GM21786 (cell line): Measurements from ENCODE around the gene SEL1L2.
"Not testable (repeated sequence)": the region's sequence is repeated elsewhere in the genome, so short reads cannot be mapped to it uniquely, and the experiment has no call there.

Source experiments
- ATAC-seq: cut with Tn5 transposase; IDR thresholded peaks from one replicate; pipeline ENCODE4 v1.9.1; 2021; ENCODE audit not compliant: unreplicated experiment

Gene SEL1L2

GRCh38 chr20:13990465-13990864 is at the start of gene SEL1L2:
TSS of gene SEL1L2 (minus strand) at chr20:13990614. CDS start at chr20:13990534, 80 bp downstream.
- no peak for ATAC-seq

- ATAC-seq, result no peak
Measured at GRCh38 chr20:14036567-14036966, 46.2 kb upstream of the SEL1L2 start.

GRCh38 chr20:14033310-14033709 is 42.9 kb upstream of the SEL1L2 start:
- ATAC-seq, result no peak

GRCh38 chr20:14030991-14031390 is 40.6 kb upstream of the SEL1L2 start:
- no peak for ATAC-seq

GRCh38 chr20:14012671-14013070 is 22.3 kb upstream of the SEL1L2 start:
- ATAC-seq, result no peak

- ATAC-seq, result no peak
Measured at GRCh38 chr20:14009208-14009607, 18.8 kb upstream of the SEL1L2 start.

GRCh38 chr20:14005996-14006395 is 15.6 kb upstream of the SEL1L2 start:
- ATAC-seq, result no peak

GRCh38 chr20:14000917-14001316 is 10.5 kb upstream of the SEL1L2 start:
- ATAC-seq, result no peak

- no peak for ATAC-seq
Measured at GRCh38 chr20:13996265-13996664, 5.9 kb upstream of the SEL1L2 start.

GRCh38 chr20:13995841-13996240 is 5.4 kb upstream of the SEL1L2 start:
- ATAC-seq, result no peak

- no peak for ATAC-seq
Measured at GRCh38 chr20:13995086-13995665, 4.8 kb upstream of the SEL1L2 start, which contains the start of gene MACROD2. TSS of gene MACROD2 (plus strand) at chr20:13995516.

GRCh38 chr20:13991955-13992354 is 1.5 kb upstream of the SEL1L2 start:
- not testable (repeated sequence) for ATAC-seq

- ATAC-seq, result no peak
Measured at GRCh38 chr20:13991311-13991710, 897 bp upstream of the SEL1L2 start.

GRCh38 chr20:13984211-13984610 is 6.2 kb downstream of the SEL1L2 start:
- no peak for ATAC-seq

- ATAC-seq, result no peak
Measured at GRCh38 chr20:13960525-13960924, 29.9 kb downstream of the SEL1L2 start.

GRCh38 chr20:13960119-13960518 is 30.3 kb downstream of the SEL1L2 start:
- no peak for ATAC-seq

GRCh38 chr20:13953227-13953626 is 37.2 kb downstream of the SEL1L2 start:
- no peak for ATAC-seq

- ATAC-seq, result no peak
Measured at GRCh38 chr20:13947719-13948118, 42.7 kb downstream of the SEL1L2 start.

GRCh38 chr20:13941031-13941430 is 49.4 kb downstream of the SEL1L2 start:
- no peak for ATAC-seq

GRCh38 chr20:13936781-13937576 is 53.4 kb downstream of the SEL1L2 start:
- no peak for ATAC-seq

- no peak for ATAC-seq
Measured at GRCh38 chr20:13934992-13935894, 55.2 kb downstream of the SEL1L2 start.
